HCT116 (cell line): ENCODE results near the gene GEMIN5. TPM values are rescaled to one million over a fixed set of nuclear protein-coding genes. Genes with fewer than 3 reads are reported as not detected.

Source experiments
- ATAC-seq: fragments of 200-7000 bp; cut with Tn5 transposase; 2 replicates; pipeline ENCODE4 v1.9.1; 2020; ENCODE audit warnings: mild to moderate bottlenecking, moderate library complexity
- BruUV-seq: library from RNA; stranded (reverse); fragments of 400-500 nt; replicated peaks from 2 replicates; lab custom pipeline; 2021; lab: Mats Ljungman, UMichigan
- CTCF ChIA-PET: fragments of 300-600 bp; sonication (Branson Sonifier 250); formaldehyde crosslinking; loops from one replicate; lab custom pipeline; 2021; ENCODE audit warnings: antibody characterized with exemption; lab: Charles Lee
- POLR2A ChIA-PET: fragments of 300-600, 350-600 bp; sonication (Branson Sonifier 250); formaldehyde crosslinking; loops from one replicate; lab custom pipeline; 2021; ENCODE audit warnings: antibody characterized with exemption; lab: Charles Lee
- RAD21 ChIA-PET, 2 experiments: fragments of 300-600 bp; sonication (Branson Sonifier 250); formaldehyde crosslinking; loops; one replicate each; lab custom pipeline; 2023; ENCODE audit warnings: low total read pairs in 2 of 2; ENCODE audit not compliant: uncharacterized antibody in 2 of 2, unreplicated experiment in 2 of 2, low non-redundant PET in 1 of 2; lab: Charles Lee
- DNase-seq: peaks from one replicate; pipeline ENCODE4 v3.0.0-alpha.2; 2010; ENCODE audit warnings: low read depth, low spot score
- H2AFZ ChIP-seq: fragments of 200-600 bp; shearing (Covaris generic), sonication (generic); 2 replicates; pipeline ENCODE4 v1.6.1; 2017; ENCODE audit warnings: low read depth, mixed run types, mixed read lengths, antibody characterized with exemption, low read length; ENCODE audit not compliant: poor library complexity, severe bottlenecking
- H3K27ac ChIP-seq: 2 replicates; pipeline ENCODE4 v1.5.1; 2012; ENCODE audit warnings: low read depth, low read length
- H3K27me3 ChIP-seq: fragments of 200-600 bp; sonication (generic); 2 replicates; pipeline ENCODE4 v1.6.1; 2016; ENCODE audit warnings: mixed run types, low read length, mixed read lengths; ENCODE audit not compliant: insufficient read depth
- H3K36me3 ChIP-seq, 2 experiments: fragments of 200-500 bp in 1 of 2; fragments of 200-600 bp in 1 of 2; sonication (Bioruptor generic) in 1 of 2; sonication (generic) in 1 of 2; 2 replicates each; pipeline versions ENCODE4 v1.5.1 to v1.6.1; 2014 to 2016; ENCODE audit warnings: low read length in 2 of 2, inconsistent platforms in 1 of 2, mixed read lengths in 1 of 2, mixed run types in 1 of 2; ENCODE audit not compliant: insufficient read depth in 2 of 2, control insufficient read depth in 1 of 2
- H3K4me1 ChIP-seq, 2 experiments: fragments of 200-600 bp in 1 of 2; sonication (generic) in 1 of 2; 2 replicates each; pipeline versions ENCODE4 v1.5.1 to v1.6.1; 2012 to 2017; ENCODE audit warnings: low read length in 2 of 2, inconsistent platforms in 1 of 2, mild to moderate bottlenecking in 1 of 2, mixed read lengths in 1 of 2, mixed run types in 1 of 2, moderate library complexity in 1 of 2; ENCODE audit not compliant: insufficient read depth in 2 of 2, control insufficient read depth in 1 of 2
- H3K4me2 ChIP-seq: fragments of 200-600 bp; sonication (generic); 2 replicates; pipeline ENCODE4 v1.6.1; 2017; ENCODE audit warnings: mixed run types, low read length, mixed read lengths
- H3K4me3 ChIP-seq, 2 experiments: fragments of 200-600 bp in 1 of 2; sonication (generic) in 1 of 2; replicated peaks in 1 of 2; 2 replicates each; pipeline ENCODE4 v1.5.1; 2011 to 2016; ENCODE audit warnings: low read length in 2 of 2, control low read depth in 1 of 2, low read depth in 1 of 2, mild to moderate bottlenecking in 1 of 2, mixed read lengths in 1 of 2, mixed run types in 1 of 2
- H3K79me2 ChIP-seq: fragments of 200-600 bp; sonication (generic); 2 replicates; pipeline ENCODE4 v1.6.1; 2017; ENCODE audit warnings: mild to moderate bottlenecking, mixed run types, low read length, moderate library complexity, mixed read lengths; ENCODE audit not compliant: insufficient read depth
- H3K9ac ChIP-seq: fragments of 200-600 bp; sonication (generic); 2 replicates; pipeline ENCODE4 v1.6.1; 2016; ENCODE audit warnings: low read length, mixed read lengths
- H3K9me2 ChIP-seq: fragments of 200-600 bp; sonication (generic), shearing (Covaris generic); 2 replicates; pipeline ENCODE4 v1.6.1; 2017; ENCODE audit warnings: mixed run types, mild to moderate bottlenecking, moderate library complexity; ENCODE audit not compliant: insufficient read depth
- H3K9me3 ChIP-seq, 2 experiments: fragments of 200-500 bp in 1 of 2; fragments of 200-600 bp in 1 of 2; sonication (Bioruptor generic) in 1 of 2; sonication (generic) in 1 of 2; 2 replicates each; pipeline ENCODE4 v1.6.1; 2014 to 2017; ENCODE audit warnings: low read length in 2 of 2, mixed read lengths in 2 of 2, inconsistent platforms in 1 of 2, low read depth in 1 of 2, mild to moderate bottlenecking in 1 of 2, mixed run types in 1 of 2, moderate library complexity in 1 of 2; ENCODE audit not compliant: control insufficient read depth in 1 of 2, insufficient read depth in 1 of 2
- H4K20me1 ChIP-seq: fragments of 200-600 bp; sonication (generic), shearing (Covaris generic); 2 replicates; pipeline ENCODE4 v1.6.1; 2017; ENCODE audit warnings: mixed run types, mild to moderate bottlenecking, moderate library complexity; ENCODE audit not compliant: insufficient read depth
- EGR1 ChIP-seq: IDR thresholded peaks from 2 replicates; pipeline ENCODE4 v1.6.1; 2012; ENCODE audit warnings: low read depth
- FOSL1 ChIP-seq: IDR thresholded peaks from 2 replicates; pipeline ENCODE4 v1.6.1; 2012; ENCODE audit warnings: low read depth
- POLR2A ChIP-seq: IDR thresholded peaks from 2 replicates; pipeline ENCODE4 v1.7.0; 2011; ENCODE audit warnings: borderline replicate concordance; ENCODE audit not compliant: insufficient read depth, insufficient read length; ENCODE audit errors: extremely low read depth
- RAD21 ChIP-seq: IDR thresholded peaks from 2 replicates; pipeline ENCODE4 v1.6.1; 2012; ENCODE audit warnings: low read depth, mild to moderate bottlenecking
- REST ChIP-seq: IDR thresholded peaks from 2 replicates; pipeline ENCODE4 v1.6.1; 2012; ENCODE audit warnings: low read depth
- SRF ChIP-seq: IDR thresholded peaks from 2 replicates; pipeline ENCODE4 v1.6.1; 2012; ENCODE audit warnings: low read depth
- YY1 ChIP-seq: IDR thresholded peaks from 2 replicates; pipeline ENCODE4 v1.6.1; 2011; ENCODE audit warnings: low read length, low read depth, moderate library complexity, mild to moderate bottlenecking; ENCODE audit not compliant: insufficient replicate concordance; ENCODE audit errors: extremely low read depth
- ZNF274 ChIP-seq: fragments of 200-500 bp; sonication (Bioruptor generic); IDR thresholded peaks from 2 replicates; pipeline ENCODE4 v1.6.1; 2014; ENCODE audit warnings: mild to moderate bottlenecking, low read depth, low read length, inconsistent platforms
- intact Hi-C: fragments of 100-400 bp; cut with micrococcal nuclease; formaldehyde crosslinking; loops from 2 replicates; pipeline ENCODE4 v1.10.0; 2022
- total RNA-seq: library from RNA; stranded (reverse); gene quantifications from one replicate; pipeline ENCODE4 v1.2.1, GENCODE V29; 2021; ENCODE audit not compliant: unreplicated experiment
- TF ChIP-seq, protein P1 (sequence below), 3 experiments: fragments of 200-600 bp in 1 of 3; sonication (generic) in 1 of 3; IDR thresholded peaks in 2 of 3; conservative IDR thresholded peaks in 1 of 3; 2 replicates each; pipeline ENCODE4 v1.5.1; 2012 to 2017; ENCODE audit warnings: low read depth in 2 of 3, low read length in 2 of 3, antibody characterized with exemption in 1 of 3, borderline replicate concordance in 1 of 3, control low read depth in 1 of 3, mild to moderate bottlenecking in 1 of 3, mixed read lengths in 1 of 3, mixed run types in 1 of 3, moderate library complexity in 1 of 3; ENCODE audit not compliant: insufficient read depth in 1 of 3
- TF ChIP-seq, protein P2 (sequence below): IDR thresholded peaks from 2 replicates; pipeline ENCODE4 v1.6.1; 2012

Gene GEMIN5
- total RNA-seq, 1 experiment from 2014 or later, result 35.9 TPM

DNA sequence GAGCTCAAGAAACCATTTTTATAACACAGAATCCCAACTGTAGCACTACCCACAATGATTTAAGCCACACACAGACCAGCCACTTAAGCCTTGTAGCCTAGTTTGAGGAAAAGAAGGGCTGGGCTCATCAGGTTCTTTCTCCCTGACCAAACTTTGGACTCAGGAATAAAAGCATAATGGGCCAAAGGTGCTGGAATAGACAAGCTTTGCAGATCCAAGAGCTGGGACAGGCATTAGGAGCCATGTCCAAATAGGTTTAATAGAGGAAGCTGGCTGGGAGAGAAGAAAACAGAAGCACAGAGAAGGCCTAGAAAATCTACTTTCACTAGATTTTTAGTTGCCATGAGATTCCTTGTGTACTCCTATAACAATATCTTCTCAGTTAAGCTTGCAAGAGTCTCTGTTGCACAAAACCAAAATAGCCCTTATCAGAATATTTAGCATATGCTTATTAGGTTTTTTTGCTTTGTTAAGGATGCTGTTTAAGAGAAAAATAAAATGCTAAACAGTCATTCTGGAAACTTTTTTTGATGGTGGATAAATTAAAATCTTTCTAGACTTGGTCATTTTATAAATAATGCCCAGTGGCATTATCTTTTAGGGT is 41.3 kb downstream of the GEMIN5 start:
- DNase-seq, result no peak
- no peak for TF ChIP-seq EGR1
- TF ChIP-seq YY1, result no peak
- no peak for TF ChIP-seq ZNF274
- no peak for TF ChIP-seq POLR2A
- TF ChIP-seq FOSL1, result no peak
- no peak for TF ChIP-seq SRF
- TF ChIP-seq, protein P1, sequence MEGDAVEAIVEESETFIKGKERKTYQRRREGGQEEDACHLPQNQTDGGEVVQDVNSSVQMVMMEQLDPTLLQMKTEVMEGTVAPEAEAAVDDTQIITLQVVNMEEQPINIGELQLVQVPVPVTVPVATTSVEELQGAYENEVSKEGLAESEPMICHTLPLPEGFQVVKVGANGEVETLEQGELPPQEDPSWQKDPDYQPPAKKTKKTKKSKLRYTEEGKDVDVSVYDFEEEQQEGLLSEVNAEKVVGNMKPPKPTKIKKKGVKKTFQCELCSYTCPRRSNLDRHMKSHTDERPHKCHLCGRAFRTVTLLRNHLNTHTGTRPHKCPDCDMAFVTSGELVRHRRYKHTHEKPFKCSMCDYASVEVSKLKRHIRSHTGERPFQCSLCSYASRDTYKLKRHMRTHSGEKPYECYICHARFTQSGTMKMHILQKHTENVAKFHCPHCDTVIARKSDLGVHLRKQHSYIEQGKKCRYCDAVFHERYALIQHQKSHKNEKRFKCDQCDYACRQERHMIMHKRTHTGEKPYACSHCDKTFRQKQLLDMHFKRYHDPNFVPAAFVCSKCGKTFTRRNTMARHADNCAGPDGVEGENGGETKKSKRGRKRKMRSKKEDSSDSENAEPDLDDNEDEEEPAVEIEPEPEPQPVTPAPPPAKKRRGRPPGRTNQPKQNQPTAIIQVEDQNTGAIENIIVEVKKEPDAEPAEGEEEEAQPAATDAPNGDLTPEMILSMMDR (IDR thresholded peaks at IDR 0.05 in 2 of 3, conservative IDR thresholded peaks at IDR 0.05 in 1 of 3; ENCODE audit: borderline replicate concordance in 1 of 3, insufficient read depth in 1 of 3, low read depth in 2 of 3, low read length in 2 of 3), result no peak
- no peak for TF ChIP-seq REST
- TF ChIP-seq, protein P2, sequence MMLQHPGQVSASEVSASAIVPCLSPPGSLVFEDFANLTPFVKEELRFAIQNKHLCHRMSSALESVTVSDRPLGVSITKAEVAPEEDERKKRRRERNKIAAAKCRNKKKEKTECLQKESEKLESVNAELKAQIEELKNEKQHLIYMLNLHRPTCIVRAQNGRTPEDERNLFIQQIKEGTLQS, result no peak
- TF ChIP-seq RAD21, result no peak
- H3K4me2 ChIP-seq, result no peak overlapping the region
- H3K27me3 ChIP-seq, result no peaks in the 10 kb centered on the region
- no peaks in the 10 kb centered on the region for H3K9me2 ChIP-seq
- intact Hi-C loops, result no loop called here
- peaks cover 55 to 76% of the 10 kb centered on the region in 2 experiments for H3K36me3 ChIP-seq
- H3K9ac ChIP-seq, result no peak overlapping the region
- no peaks in the 10 kb centered on the region for H3K9me3 ChIP-seq
- CTCF ChIA-PET, result interaction anchor here (1.0 kb wide), 1 partner anchor 132 kb away, joined by 3 read pairs; no protein-coding TSS in a partner anchor
- no peak for ATAC-seq
- H3K4me1 ChIP-seq, result no peaks in the 10 kb centered on the region
- POLR2A ChIA-PET, result no interaction called here
- no peak overlapping the region for H3K4me3 ChIP-seq
- no TSS peak for BruUV-seq
- RAD21 ChIA-PET, result no interaction called here
- no peaks in the 10 kb centered on the region for H3K79me2 ChIP-seq
- H3K27ac ChIP-seq, result no peak overlapping the region
- no peaks in the 10 kb centered on the region for H4K20me1 ChIP-seq
- no peak overlapping the region for H2AFZ ChIP-seq
